Anterior cingulate cortex (tissue), 58 donors: Measurements from ENCODE around the gene GPC3.
"Not testable (repeated sequence)": the region's sequence is repeated elsewhere in the genome, so short reads cannot be mapped to it uniquely, and the experiment has no call there.

Experiments used
- DNase-seq, 58 donors: peaks; one replicate each; lab custom pipeline; 2025; lab: John Stamatoyannopoulos, UW

The GPC3 gene

GRCh38 chrX:133633950-133634349 is 351.4 kb downstream of the GPC3 start:
- DNase-seq: no peak

GRCh38 chrX:133633162-133633561 is 352.2 kb downstream of the GPC3 start:
- DNase-seq: no peak

GRCh38 chrX:133630362-133630761 is 355.0 kb downstream of the GPC3 start:
- DNase-seq: no peak

- DNase-seq: no peak
Measured at GRCh38 chrX:133627673-133628072, 357.7 kb downstream of the GPC3 start.

- not testable (repeated sequence) for DNase-seq
Measured at GRCh38 chrX:133621384-133621783, 364.0 kb downstream of the GPC3 start.

GRCh38 chrX:133611676-133612075 is 373.7 kb downstream of the GPC3 start:
- no peak for DNase-seq

GRCh38 chrX:133610056-133610455 is 375.3 kb downstream of the GPC3 start:
- DNase-seq: no peak

- no peak for DNase-seq
Measured at GRCh38 chrX:133609166-133609565, 376.2 kb downstream of the GPC3 start.

- no peak for DNase-seq
Measured at GRCh38 chrX:133608406-133608805, 377.0 kb downstream of the GPC3 start.

GRCh38 chrX:133607419-133608348 is 377.7 kb downstream of the GPC3 start:
- no peak for DNase-seq

GRCh38 chrX:133606990-133607389 is 378.4 kb downstream of the GPC3 start:
- no peak for DNase-seq

- no peak for DNase-seq
Measured at GRCh38 chrX:133604801-133605200, 380.6 kb downstream of the GPC3 start.

- DNase-seq: no peak
Measured at GRCh38 chrX:133602881-133603280, 382.5 kb downstream of the GPC3 start.

- no peak for DNase-seq
Measured at GRCh38 chrX:133601116-133601515, 384.3 kb downstream of the GPC3 start.

- no peak for DNase-seq
Measured at GRCh38 chrX:133600536-133600935, 384.9 kb downstream of the GPC3 start.

GRCh38 chrX:133598601-133599335 is 386.6 kb downstream of the GPC3 start:
- DNase-seq: no peak

- no peak for DNase-seq
Measured at GRCh38 chrX:133594156-133594555, 391.2 kb downstream of the GPC3 start.

- no peak for DNase-seq
Measured at GRCh38 chrX:133593531-133593930, 391.9 kb downstream of the GPC3 start.

GRCh38 chrX:133590703-133591505 is 394.5 kb downstream of the GPC3 start:
- DNase-seq: no peak

- DNase-seq: no peak
Measured at GRCh38 chrX:133588827-133589226, 396.6 kb downstream of the GPC3 start.

GRCh38 chrX:133587818-133588217 is 397.6 kb downstream of the GPC3 start:
- no peak for DNase-seq
